GM19452 (cell line): ENCODE results near the gene AMOTL2.
A peak's percentile ranks its signal among the peaks of the same experiment; 100 is the strongest.

Experiments
- ATAC-seq: cut with Tn5 transposase; IDR thresholded peaks from one replicate; pipeline ENCODE4 v1.9.1; 2021; ENCODE audit not compliant: unreplicated experiment

AMOTL2 gene

GRCh38 chr3:134374105-134374790, at the start of gene AMOTL2:
Gene AMOTL2 (minus strand): TSS chr3:134374447. CDS start chr3:134371433, 3,014 bp downstream.
- ATAC-seq: peak; percentile 53

GRCh38 chr3:134423153-134423552, 48.9 kb upstream of the AMOTL2 start:
- ATAC-seq: no peak

DNA sequence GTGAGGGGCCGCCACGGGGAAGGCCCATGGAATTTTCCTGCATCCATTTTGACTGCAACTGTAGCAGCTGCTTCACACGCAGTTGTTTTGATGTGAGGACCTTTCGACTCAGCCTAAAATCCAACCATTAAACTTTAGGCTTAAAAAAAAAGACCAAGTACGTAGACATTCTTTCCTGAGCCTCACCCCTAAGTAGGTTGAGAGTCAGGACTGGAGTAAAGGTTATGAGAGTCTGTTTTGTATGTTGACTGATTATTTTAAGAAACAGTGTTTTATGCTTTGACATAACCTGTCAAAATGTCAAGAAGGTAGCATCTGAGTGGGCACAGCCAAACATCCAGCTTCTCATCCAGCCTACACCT, 45.7 kb upstream of the AMOTL2 start:
- ATAC-seq: no peak

- no peak for ATAC-seq
These were observed 45.1 kb upstream of the AMOTL2 start for GRCh38 chr3:134419214-134419959.

DNA sequence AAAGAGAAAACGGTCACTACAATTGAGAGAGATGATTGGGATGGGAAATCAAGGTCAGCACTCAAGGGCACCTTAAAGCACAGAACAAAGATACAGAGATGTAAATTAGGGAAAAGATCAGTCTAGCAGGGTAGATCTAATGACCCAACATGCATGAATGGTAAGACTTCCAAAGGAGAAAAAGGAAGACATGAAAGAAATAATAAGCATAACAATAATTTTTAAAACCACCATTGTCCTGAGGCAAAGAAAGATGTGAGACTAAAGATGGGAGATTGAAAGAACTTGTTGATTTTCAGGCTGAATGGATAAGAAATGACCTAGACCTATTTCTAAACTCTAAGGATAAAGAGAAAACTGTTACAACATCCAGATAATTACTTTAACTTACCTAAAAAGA, 34.8 kb upstream of the AMOTL2 start:
- no peak for ATAC-seq

DNA sequence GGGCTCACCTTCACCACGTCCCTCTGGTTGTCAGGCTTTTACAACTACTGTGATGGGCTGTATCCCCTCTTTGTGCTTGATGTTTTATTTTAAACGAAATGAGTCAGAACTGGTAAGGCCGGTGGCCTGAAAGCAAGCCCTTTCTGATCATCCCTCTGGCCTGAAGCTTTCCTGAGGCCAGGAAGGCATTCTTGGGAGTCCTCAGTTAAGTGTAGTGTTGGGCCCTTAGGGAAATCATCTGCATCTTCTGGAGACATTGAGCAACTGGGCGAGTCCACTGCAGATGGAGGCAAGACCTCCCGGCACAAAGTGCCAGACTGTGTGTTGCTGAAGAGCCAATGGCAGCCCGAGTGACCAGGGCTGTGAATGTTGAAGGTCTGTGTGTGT, 33.0 kb upstream of the AMOTL2 start:
- no peak for ATAC-seq

- ATAC-seq: no peak
These were observed 32.3 kb upstream of the AMOTL2 start for GRCh38 chr3:134406331-134407238.

DNA sequence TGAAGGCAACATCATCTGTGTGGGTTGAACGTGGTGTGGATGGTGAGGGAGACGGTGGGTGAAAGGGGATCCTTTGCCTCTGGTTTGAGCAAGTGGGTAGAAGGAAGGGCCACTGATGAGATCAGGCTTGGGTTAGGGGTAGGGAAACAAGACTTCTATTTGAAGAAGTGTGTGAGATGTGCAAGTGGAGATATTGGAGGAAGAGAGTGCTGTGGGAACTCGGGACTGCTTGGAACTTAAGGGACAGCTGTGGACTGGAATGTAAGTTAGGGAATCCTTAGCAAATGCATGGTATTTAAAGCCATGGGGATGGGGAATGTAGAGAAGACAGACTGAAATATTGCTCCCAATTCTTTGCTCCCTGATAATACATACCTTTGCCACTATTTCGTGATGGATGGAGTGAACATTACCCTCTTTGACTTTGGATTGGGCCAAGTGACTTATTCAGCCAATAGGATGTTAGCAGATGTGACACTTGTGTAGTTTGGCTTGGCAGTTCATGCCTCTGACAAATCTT, 30.2 kb upstream of the AMOTL2 start:
- ATAC-seq: no peak

DNA sequence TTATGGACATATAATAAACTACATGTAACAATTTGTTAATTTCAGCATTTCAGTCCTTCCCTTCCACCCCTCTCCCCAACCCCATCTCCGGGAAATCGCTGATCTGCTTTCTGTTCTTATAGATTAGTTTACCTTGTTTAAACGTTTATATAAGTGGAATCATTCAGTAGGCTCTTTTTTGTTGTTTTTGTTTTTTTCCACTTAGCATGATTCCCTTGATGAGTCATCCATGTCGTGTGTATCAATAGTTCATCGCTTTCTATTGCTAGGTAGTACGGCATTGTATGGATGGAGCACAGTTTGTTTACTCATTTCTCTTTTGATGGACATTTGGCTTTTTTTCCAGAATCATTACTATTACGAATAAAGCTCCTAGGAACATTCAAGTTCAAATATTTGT, 23.5 kb upstream of the AMOTL2 start:
- ATAC-seq: no peak

DNA sequence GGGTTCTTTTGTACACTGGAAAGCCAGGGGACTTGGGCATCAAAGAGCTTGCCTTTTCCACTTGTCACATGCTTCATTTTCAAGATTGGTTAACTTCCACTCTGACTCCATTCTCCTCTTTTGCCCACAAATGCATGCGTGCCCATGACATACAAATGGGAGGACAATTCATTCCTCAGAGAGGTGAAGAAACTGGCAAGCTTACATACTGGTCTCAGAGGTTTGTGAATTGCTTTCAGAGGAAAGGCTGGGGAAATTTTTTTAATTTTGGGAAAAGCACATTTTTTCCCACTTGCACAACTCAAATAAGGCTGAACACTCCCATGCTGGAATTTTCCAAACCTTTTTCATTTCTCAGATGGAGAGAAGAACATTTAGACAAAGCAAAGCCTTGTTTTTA, 20.9 kb upstream of the AMOTL2 start:
- ATAC-seq: no peak

- ATAC-seq: no peak
These were observed 20.1 kb upstream of the AMOTL2 start for GRCh38 chr3:134394380-134394779.

DNA sequence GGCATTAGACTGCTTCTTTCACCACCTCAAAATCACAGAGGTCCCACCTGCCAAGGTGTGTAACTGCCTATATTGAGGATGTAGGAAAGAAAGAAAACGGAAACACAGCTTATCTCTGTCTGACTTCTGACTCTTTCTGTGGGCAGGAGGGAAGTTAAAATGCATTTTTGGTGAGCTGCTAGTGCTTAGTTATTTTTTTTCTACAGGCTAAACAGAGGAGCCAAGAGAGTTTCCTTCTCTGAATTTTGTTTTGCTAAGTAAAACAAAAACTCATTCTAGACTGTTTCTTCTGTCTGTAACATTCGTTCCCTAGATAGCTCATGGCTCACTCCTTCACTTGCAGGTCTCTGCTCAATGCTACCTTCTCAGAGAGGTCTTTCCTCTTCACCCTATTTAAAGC, 18.8 kb upstream of the AMOTL2 start:
- no peak for ATAC-seq

- no peak for ATAC-seq
These were observed 18.2 kb upstream of the AMOTL2 start for GRCh38 chr3:134392336-134392983.

- no peak for ATAC-seq
These were observed 15.6 kb upstream of the AMOTL2 start for GRCh38 chr3:134389865-134390264.

- no peak for ATAC-seq
These were observed 14.7 kb upstream of the AMOTL2 start for GRCh38 chr3:134388788-134389485.

DNA sequence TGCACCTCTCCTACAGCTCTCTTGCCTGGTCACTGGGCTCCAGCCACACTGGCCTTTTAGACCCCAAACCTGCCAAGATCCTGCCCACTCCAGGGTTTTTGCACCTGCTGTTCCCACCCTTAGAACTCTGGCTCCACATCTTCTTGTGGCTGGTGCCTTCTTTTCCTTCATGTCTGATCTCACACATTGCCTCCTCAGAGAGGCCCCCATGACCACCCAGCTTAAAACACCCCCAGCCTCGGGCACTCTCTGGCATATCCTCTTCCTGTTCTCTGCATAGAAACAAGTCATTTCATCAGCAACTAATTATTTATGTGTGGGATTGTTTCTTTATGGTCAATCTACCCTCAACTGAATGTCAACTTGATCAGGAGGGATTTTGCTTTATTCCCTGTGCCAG, 14.0 kb upstream of the AMOTL2 start:
- no peak for ATAC-seq

DNA sequence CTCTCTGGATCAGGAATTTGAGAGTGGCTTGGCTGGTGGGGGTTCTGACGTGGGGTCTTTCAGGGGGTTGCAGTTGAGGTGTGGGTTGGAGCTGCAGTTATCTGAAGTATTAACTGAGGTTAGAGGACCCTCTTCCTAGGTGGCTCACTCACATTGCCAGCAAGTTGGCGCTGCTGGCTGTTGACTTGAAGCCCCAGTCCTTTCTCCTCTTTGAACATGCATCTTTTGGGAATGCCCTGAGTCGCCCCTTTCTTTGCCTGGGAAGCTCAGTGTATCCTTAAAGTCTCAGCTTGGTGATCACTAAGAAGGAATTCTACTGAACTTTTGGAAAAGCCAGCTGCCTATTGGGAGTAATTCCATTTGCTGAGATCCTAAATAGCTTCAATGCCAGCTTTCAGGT, 13.0 kb upstream of the AMOTL2 start:
- no peak for ATAC-seq

DNA sequence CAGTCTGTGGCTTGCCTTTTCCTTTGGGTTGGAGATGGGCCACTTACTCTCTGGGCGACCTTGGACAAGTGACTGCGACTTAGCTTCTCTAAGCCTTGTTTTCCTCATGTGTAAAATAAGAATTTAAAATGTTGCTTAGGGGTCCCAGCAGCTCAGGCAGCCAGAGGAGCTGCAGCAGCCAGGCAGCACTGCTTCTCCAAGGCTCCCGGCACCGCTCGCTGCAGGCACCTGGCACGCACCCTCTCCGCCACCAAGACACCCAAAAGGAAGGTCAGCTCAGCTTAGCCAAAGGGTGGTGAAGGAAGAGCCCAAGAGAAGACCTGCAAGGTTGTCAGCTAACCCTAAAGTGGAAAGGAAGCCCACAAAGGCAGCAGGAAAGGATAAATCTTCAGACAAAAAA, 10.7 kb upstream of the AMOTL2 start:
- ATAC-seq: no peak

- no peak for ATAC-seq
These were observed 7.7 kb upstream of the AMOTL2 start for GRCh38 chr3:134381831-134382442.

GRCh38 chr3:134381076-134381475, 6.8 kb upstream of the AMOTL2 start:
- no peak for ATAC-seq
